ENCODE results near the gene ARL2BP. TPM values are rescaled to one million over a fixed set of nuclear protein-coding genes. Genes with fewer than 3 reads are reported as not detected.

The ARL2BP gene
- total and polyA plus RNA-seq, 2 of the 13 experiments (the other 11 are each of a cell fraction or from before 2014, with no cell fraction given) = 64.3 to 67.6 TPM

- TF ChIP-seq PRDM10 (CRISPR knock-in tag; IDR thresholded peaks at IDR 0.05; ENCODE audit: low read depth) (no peak), EZH2 (conservative IDR thresholded peaks at IDR 0.05; ENCODE audit: low read depth, low read length) (no peak), ZNF687 (CRISPR knock-in tag; IDR thresholded peaks at IDR 0.05) (peak; percentile 25), ZNF850 (CRISPR knock-in tag; conservative IDR thresholded peaks at IDR 0.05) (no peak), ZNF570 (CRISPR knock-in tag; IDR thresholded peaks at IDR 0.05; ENCODE audit: borderline replicate concordance) (no peak), TCF7 (IDR thresholded peaks at IDR 0.05; ENCODE audit: low read depth) (no peak), NR2C2 (CRISPR knock-in tag; IDR thresholded peaks at IDR 0.05; ENCODE audit: borderline replicate concordance) (no peak), ZFYVE20 (CRISPR knock-in tag; IDR thresholded peaks at IDR 0.05; ENCODE audit: borderline replicate concordance, low read depth) (no peak), SP4 (CRISPR knock-in tag; IDR thresholded peaks at IDR 0.05) (peak; percentile 13; the same call in 1 of the 2 replicates), SPEN (CRISPR knock-in tag; IDR thresholded peaks at IDR 0.05; ENCODE audit: low read depth) (0 out of 2 replicates have a peak, but pooled peaks have one; percentile 16), TFDP2 (CRISPR knock-in tag; IDR thresholded peaks at IDR 0.05) (no peak), ZNF710 (CRISPR knock-in tag; IDR thresholded peaks at IDR 0.05; ENCODE audit: borderline replicate concordance) (0 out of 2 replicates have a peak, but pooled peaks have one; percentile 61), NFATC3 (CRISPR knock-in tag; IDR thresholded peaks at IDR 0.05) (no peak), SP5 (CRISPR knock-in tag; IDR thresholded peaks at IDR 0.05; ENCODE audit: borderline replicate concordance, low read depth) (peak; percentile 66), RAD21 (CRISPR knock-in tag; IDR thresholded peaks at IDR 0.05) (no peak), KDM5B (CRISPR knock-in tag; IDR thresholded peaks at IDR 0.05; ENCODE audit: borderline replicate concordance) (0 out of 2 replicates have a peak, but pooled peaks have one; percentile 41), ZSCAN12 (CRISPR knock-in tag; IDR thresholded peaks at IDR 0.05) (no peak)
Measured at GRCh38 chr16:57297856-57298255, 52.8 kb downstream of the ARL2BP start (continued).
